IPS-20b (cell line): Measurements from ENCODE around the gene LAMTOR4.

ENCODE experiments used
- H3K27ac ChIP-seq: one replicate; pipeline ENCODE4 v1.5.1; 2013; ENCODE audit warnings: low read length
- H3K27me3 ChIP-seq: 2 replicates; pipeline ENCODE4 v1.6.1; 2013; ENCODE audit warnings: mild to moderate bottlenecking, low read length, inconsistent platforms; ENCODE audit not compliant: insufficient read depth
- H3K36me3 ChIP-seq: 2 replicates; pipeline ENCODE4 v1.6.1; 2013; ENCODE audit warnings: low read depth, mild to moderate bottlenecking, inconsistent platforms, low read length, moderate library complexity; ENCODE audit not compliant: insufficient read depth
- H3K4me1 ChIP-seq: 2 replicates; pipeline ENCODE4 v1.6.1; 2013; ENCODE audit warnings: mild to moderate bottlenecking, control low read depth, inconsistent platforms, low read length, moderate library complexity; ENCODE audit not compliant: insufficient read depth
- H3K4me3 ChIP-seq: 2 replicates; pipeline ENCODE4 v1.5.1; 2013; ENCODE audit warnings: mild to moderate bottlenecking, low read length, inconsistent platforms
- H3K9ac ChIP-seq: 2 replicates; pipeline ENCODE4 v1.6.1; 2013; ENCODE audit warnings: low read depth, mild to moderate bottlenecking, inconsistent platforms, low read length, moderate library complexity
- H3K9me3 ChIP-seq: 2 replicates; pipeline ENCODE4 v1.6.1; 2013; ENCODE audit warnings: mild to moderate bottlenecking, low read depth, low read length, inconsistent platforms; ENCODE audit not compliant: insufficient read depth

LAMTOR4 gene

GRCh38 chr7:100169147-100169850 lies 20.6 kb downstream of the LAMTOR4 start:
- H3K27me3 ChIP-seq, result peaks cover 28% of the 10 kb centered on the region
- no peak overlapping the region for H3K27ac ChIP-seq
- H3K9ac ChIP-seq, result no peak overlapping the region
- no peaks in the 10 kb centered on the region for H3K9me3 ChIP-seq
- H3K4me1 ChIP-seq, result peaks cover 14% of the 10 kb centered on the region; the same call in 1 of the 2 replicates
- peaks cover 12% of the 10 kb centered on the region; the same call in 1 of the 2 replicates for H3K36me3 ChIP-seq
- H3K4me3 ChIP-seq, result no peak overlapping the region; the same call in 1 of the 2 replicates

DNA sequence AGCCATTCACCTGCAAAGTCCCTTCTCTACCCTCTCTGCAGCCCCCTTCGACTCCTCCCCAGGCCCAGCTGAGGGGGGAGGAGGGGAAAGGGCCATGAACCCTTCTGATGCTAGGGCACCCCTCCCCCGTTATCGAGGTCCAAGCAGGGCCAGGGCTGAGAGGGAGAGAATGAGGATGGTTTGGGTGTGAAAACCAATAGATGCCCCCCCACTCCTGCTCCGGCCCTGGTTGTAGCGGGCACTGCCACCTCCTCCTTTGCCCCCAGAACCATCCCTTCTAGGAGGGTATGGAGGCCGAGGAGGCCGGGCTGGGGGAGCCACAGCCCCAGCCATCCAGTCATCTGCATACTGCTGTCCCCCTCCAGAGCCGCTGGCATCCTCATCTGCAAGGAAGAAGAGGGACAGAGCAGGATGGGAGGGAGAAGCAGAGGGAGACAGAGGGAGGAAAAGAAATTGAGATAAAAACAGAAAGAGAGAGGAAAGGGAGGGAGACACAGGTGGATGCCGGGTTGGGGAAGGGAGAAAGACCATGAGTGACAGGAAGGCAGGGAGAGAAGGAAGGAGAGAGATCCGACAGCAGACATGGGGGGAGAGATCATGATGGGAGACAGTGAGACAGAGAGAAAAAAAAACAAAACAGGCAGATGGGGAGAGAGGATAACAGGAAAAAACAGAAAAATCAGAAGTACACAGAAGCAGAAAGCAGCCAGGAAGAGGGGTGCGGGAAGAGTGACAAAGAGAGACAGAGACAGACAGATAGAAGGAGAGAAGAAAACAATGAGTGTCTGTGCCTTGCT lies 21.6 kb downstream of the LAMTOR4 start:
- Histone ChIP-seq H3K27me3 (peaks cover 28% of the 10 kb centered on the region), H3K4me3 (peak overlapping the region; percentile 69; the same call in 1 of the 2 replicates), H3K4me1 (peaks cover 14% of the 10 kb centered on the region; the same call in 1 of the 2 replicates), H3K36me3 (peaks cover 22% of the 10 kb centered on the region; the same call in 1 of the 2 replicates), H3K9ac (no peak overlapping the region), H3K27ac (no peak overlapping the region), H3K9me3 (no peaks in the 10 kb centered on the region)

DNA sequence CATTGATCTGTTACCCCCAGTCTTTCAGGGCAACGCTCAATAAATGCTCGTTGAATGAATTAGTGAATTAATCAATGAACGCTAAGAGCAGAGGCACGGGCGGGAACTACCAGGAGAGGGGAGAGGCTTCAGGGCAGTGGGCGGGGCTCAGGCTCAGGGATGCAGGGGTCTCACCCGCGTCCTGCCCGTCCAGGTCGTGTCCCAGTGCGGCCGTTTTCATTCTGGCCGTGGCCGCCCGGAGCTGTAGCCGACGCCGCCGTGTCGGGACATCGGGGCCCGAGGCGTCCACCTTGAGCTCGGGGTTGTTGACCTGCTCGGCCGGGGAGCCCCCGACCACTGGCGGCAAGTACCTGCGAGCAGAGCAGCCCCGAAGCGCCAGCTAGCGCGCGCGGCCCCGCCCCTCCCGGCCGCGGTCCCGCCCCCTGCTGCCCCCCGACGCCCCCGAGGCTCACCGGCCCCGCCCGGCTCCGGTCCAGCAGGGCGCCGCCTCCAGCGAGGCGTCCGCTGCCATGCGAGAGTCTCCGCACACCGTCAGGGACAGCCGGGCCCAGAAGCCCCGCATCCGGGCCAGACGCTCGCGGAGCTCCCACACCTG lies 22.5 kb downstream of the LAMTOR4 start:
- no peak overlapping the region; the same call in 1 of the 2 replicates for H3K9ac ChIP-seq
- no peaks in the 10 kb centered on the region for H3K9me3 ChIP-seq
- H3K4me1 ChIP-seq, result peaks cover 14% of the 10 kb centered on the region; the same call in 1 of the 2 replicates
- peaks cover 24% of the 10 kb centered on the region; the same call in 1 of the 2 replicates for H3K36me3 ChIP-seq
- peaks cover 25% of the 10 kb centered on the region for H3K27me3 ChIP-seq
- H3K4me3 ChIP-seq, result peak overlapping the region; percentile 69; the same call in 1 of the 2 replicates
- no peak overlapping the region for H3K27ac ChIP-seq

DNA sequence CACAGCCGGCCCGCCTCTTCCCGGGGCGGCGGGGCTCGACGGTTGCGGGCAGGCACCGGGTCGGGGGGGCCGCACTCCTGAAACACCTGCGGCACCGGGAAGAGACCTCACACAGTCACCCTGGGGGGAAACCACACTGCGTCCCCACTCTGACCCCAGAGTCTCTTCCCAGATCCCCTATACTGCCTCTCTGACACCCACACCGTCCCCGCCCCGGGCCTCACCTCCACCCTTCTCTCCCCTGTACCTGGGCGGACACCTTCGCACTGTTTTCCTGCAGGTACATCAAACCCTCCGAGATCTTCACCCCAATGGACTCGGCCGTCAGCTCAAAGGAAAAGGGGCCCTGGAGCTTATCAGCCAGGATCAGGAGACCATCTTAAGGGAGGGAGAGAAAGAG lies 23.1 kb downstream of the LAMTOR4 start:
- Histone ChIP-seq H3K4me1 (peaks cover 16% of the 10 kb centered on the region; the same call in 1 of the 2 replicates), H3K4me3 (peak overlapping the region; percentile 69)

DNA sequence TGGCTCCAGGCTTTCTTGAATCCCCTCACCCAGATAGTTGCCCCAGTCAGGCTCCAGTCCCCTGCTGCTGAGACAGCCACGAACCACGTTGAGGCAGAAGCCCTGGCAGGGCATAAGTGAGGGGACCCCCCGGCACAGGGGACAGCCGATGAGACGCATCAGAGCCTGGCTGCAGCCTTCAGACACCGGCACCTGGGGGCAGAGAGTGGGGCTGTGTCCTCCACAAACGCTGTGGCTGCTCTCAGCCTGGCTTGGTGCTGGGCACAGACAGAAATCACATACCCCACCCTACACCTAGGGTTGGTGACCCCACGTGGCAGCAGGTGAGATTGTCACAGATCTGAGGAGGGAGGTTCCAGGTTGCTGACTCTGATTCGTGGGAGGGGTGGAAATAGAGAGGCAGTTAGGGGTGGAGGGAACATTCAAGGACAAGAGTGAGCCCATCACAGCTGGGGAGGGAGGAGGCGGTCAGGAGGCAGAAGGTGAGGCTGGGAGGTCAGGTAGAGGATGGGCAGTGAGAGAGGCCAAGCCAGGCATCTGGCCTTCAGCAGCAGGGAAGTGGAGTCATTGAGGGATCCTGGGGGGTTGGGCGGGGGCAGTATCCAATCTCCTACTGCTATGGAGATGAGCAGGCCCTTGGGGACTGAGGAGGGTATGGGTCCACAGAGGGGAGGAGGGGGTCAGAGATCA lies 25.2 kb downstream of the LAMTOR4 start:
- Histone ChIP-seq H3K36me3 (peaks cover 24% of the 10 kb centered on the region; the same call in 1 of the 2 replicates), H3K9me3 (no peaks in the 10 kb centered on the region), H3K4me1 (peaks cover 13% of the 10 kb centered on the region; the same call in 1 of the 2 replicates), H3K27me3 (peaks cover 13% of the 10 kb centered on the region), H3K9ac (no peak overlapping the region), H3K27ac (no peak overlapping the region), H3K4me3 (no peak overlapping the region)

More for the DNA sequence above, 23.1 kb downstream of the LAMTOR4 start:
- Histone ChIP-seq H3K9ac (peak overlapping the region; percentile 16; the same call in 1 of the 2 replicates), H3K9me3 (no peaks in the 10 kb centered on the region), H3K36me3 (peaks cover 24% of the 10 kb centered on the region; the same call in 1 of the 2 replicates), H3K27me3 (peaks cover 18% of the 10 kb centered on the region), H3K27ac (no peak overlapping the region)

DNA sequence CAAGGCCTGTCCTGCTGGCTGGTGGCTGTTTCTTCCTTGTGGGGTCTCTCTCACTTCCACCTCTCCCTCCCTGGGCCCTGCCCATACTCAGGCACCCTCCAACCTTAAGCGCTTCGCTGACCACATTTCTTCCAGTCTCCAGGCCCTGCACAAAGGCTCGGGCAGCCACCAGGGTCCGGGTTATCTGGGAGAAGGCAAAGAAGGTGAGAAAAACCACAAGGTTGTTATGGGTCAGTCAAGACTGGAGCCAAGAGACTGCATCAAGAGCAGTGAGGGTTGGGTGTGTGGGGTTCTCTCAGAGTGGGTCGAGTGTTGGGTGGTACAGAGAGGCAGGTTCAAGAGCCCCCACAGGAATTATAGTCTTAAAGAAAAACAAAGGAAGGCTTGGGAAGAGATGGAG lies 25.9 kb downstream of the LAMTOR4 start:
- Histone ChIP-seq H3K27ac (no peak overlapping the region), H3K9ac (no peak overlapping the region), H3K27me3 (peaks cover 13% of the 10 kb centered on the region)

GRCh38 chr7:100175296-100175935 lies 26.7 kb downstream of the LAMTOR4 start:
- H3K4me3 ChIP-seq, result no peak overlapping the region
- peaks cover 8% of the 10 kb centered on the region; the same call in 1 of the 2 replicates for H3K4me1 ChIP-seq
- no peak overlapping the region for H3K27ac ChIP-seq
- peaks cover 13% of the 10 kb centered on the region for H3K27me3 ChIP-seq
- H3K9ac ChIP-seq, result no peak overlapping the region
- peaks cover 24% of the 10 kb centered on the region; the same call in 1 of the 2 replicates for H3K36me3 ChIP-seq
- H3K9me3 ChIP-seq, result no peaks in the 10 kb centered on the region

More for the DNA sequence above, 25.9 kb downstream of the LAMTOR4 start:
- H3K4me1 ChIP-seq, result peaks cover 13% of the 10 kb centered on the region; the same call in 1 of the 2 replicates
- H3K9me3 ChIP-seq, result no peaks in the 10 kb centered on the region
- H3K36me3 ChIP-seq, result peaks cover 24% of the 10 kb centered on the region; the same call in 1 of the 2 replicates
- no peak overlapping the region for H3K4me3 ChIP-seq

DNA sequence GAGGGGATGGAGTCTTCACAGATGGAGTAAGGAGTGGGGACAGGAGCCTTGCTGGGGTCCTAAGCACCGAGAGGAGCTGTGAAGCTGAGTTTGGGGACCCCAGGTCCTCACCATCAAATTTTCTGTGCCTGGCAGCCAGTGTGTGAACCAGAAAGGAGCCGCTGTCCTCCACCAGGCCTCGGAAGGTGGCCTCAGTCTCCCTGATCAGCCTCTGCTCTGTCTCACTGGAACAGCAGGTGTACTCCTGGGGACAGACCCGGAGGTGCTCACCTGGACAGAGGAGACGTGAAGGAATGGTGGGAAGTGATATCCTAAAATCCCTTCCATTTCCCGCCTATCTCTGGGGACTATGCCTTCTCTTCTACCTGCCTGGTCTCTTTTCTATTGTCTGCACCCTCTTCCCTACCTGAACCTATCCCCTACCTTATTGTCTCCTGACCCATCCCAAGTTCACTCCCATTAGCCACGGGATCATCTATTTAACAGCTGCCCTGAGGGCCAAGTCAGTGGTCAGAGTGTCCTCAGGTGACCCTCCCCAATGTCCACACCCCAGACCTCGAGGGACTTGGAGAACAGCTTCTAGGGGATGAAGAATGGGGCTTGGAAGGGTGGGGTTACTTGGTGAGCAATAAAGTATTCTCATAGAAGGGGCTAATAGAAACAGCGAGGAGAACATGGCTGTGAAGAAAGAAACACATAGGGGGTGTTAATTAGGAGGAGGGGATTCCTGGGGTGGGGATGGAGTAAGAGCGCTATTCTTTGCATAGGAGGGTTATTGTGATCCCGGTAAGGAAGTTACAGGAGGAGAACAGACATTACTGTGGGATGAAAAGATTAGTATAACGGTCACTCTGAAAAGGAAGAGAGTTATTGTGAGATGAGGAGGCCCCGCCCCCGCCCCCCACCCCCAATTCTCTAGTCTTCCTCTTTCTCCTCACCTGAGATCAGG lies 27.7 kb downstream of the LAMTOR4 start:
- peaks cover 24% of the 10 kb centered on the region; the same call in 1 of the 2 replicates for H3K36me3 ChIP-seq
- H3K9ac ChIP-seq, result peak overlapping the region; percentile 98; the same call in 1 of the 2 replicates
- H3K27ac ChIP-seq, result no peak overlapping the region
- peaks cover 5% of the 10 kb centered on the region; the same call in 1 of the 2 replicates for H3K4me1 ChIP-seq
- peaks cover 13% of the 10 kb centered on the region for H3K27me3 ChIP-seq
- H3K9me3 ChIP-seq, result no peaks in the 10 kb centered on the region
- H3K4me3 ChIP-seq, result peak overlapping the region; percentile 98

GRCh38 chr7:100177045-100178001 lies 28.6 kb downstream of the LAMTOR4 start, which contains the start of the genes GPC2 and STAG3:
Gene GPC2 (minus strand): TSS chr7:100177381. CDS start chr7:100177199, 182 bp downstream.
Gene STAG3 (plus strand): TSS chr7:100177918. CDS start chr7:100180557, 2,639 bp downstream.
- Histone ChIP-seq H3K9ac (peak within 1 kb of the TSS; percentile 98), H3K27ac (no peak within 1 kb of the TSS), H3K4me3 (peak within 1 kb of the TSS; percentile 98), H3K9me3 (no peaks in the 10 kb centered on the region), H3K4me1 (peaks cover 6% of the 10 kb centered on the region; the same call in 1 of the 2 replicates), H3K36me3 (peaks cover 24% of the 10 kb centered on the region; the same call in 1 of the 2 replicates), H3K27me3 (peaks cover 10% of the 10 kb centered on the region; the same call in 1 of the 2 replicates)
